ENCODE results near the gene BMF.

Gene BMF

DNA sequence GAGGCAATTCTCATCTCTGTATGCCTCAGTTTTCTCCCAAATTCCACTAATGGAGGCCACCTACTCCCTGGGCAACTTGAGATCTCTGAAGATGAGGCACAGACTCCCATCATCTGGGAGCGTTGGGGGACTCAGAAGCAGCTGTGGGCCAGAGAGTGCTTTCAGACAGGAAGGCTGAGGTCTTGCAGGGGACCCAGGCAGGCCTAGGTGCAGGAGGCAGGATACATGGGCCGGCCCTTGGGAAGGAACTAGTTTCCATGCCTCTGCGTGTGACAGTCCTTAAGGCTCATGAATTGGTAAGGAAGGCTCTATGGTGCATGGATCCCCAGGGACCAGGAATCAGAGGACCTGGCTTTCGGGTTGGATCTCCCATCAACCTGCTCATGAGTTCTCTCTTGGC, 14.5 kb downstream of the BMF start:
- Histone ChIP-seq H2AK5ac (ENCODE audit: low read length) (no peak overlapping the region), H4K8ac (ENCODE audit: low read depth, low read length) (no peak overlapping the region), H2BK15ac (replicated peaks; ENCODE audit: low read depth) (no peak overlapping the region), H2BK5ac (ENCODE audit: low read length) (no peak overlapping the region), H3K18ac (ENCODE audit: low read length) (no peak overlapping the region), H3K79me2 (ENCODE audit: control insufficient read depth, insufficient read depth, low read length) (no peaks in the 10 kb centered on the region), H3K4me3 (ENCODE audit: low read length) (no peak overlapping the region), H3K9ac (ENCODE audit: low read length) (no peak overlapping the region), H3K4me1 (ENCODE audit: control insufficient read depth, low read depth, low read length) (peaks cover 29% of the 10 kb centered on the region), H3K56ac (ENCODE audit: low read length) (no peak overlapping the region), H3K27me3 (ENCODE audit: insufficient read depth, low read length, poor library complexity) (no peaks in the 10 kb centered on the region), H3K23ac (ENCODE audit: low read length) (no peak overlapping the region), H4K5ac (ENCODE audit: low read length) (no peak overlapping the region), H3K4ac (ENCODE audit: low read depth, low read length) (no peak overlapping the region), H3K79me1 (ENCODE audit: low read length) (peaks cover 3% of the 10 kb centered on the region), H3K36me3 (ENCODE audit: control insufficient read depth, insufficient read depth, low read length) (no peaks in the 10 kb centered on the region), H3K4me2 (ENCODE audit: low read length) (no peak overlapping the region), H2BK120ac (ENCODE audit: low read depth, low read length) (no peak overlapping the region), H3K27ac (ENCODE audit: low read depth, low read length) (no peak overlapping the region)
- WGBS (ENCODE audit: extremely low coverage, insufficient coverage, low lambda C conversion rate): no CpG with 5 or more reads among the region's 4 CpGs
- DNase-seq: no peak

GRCh38 chr15:40092979-40093869, 15.5 kb downstream of the BMF start:
- Histone ChIP-seq H3K79me1 (ENCODE audit: low read length) (peaks cover 3% of the 10 kb centered on the region), H2AK5ac (ENCODE audit: low read length) (peak overlapping the region; percentile 49), H3K9ac (ENCODE audit: low read length) (peak overlapping the region; percentile 12), H3K23ac (ENCODE audit: low read length) (no peak overlapping the region), H3K4me2 (ENCODE audit: low read length) (no peak overlapping the region), H3K4ac (ENCODE audit: low read depth, low read length) (peak overlapping the region; percentile 40), H3K79me2 (ENCODE audit: control insufficient read depth, insufficient read depth, low read length) (no peaks in the 10 kb centered on the region), H3K27me3 (ENCODE audit: insufficient read depth, low read length, poor library complexity) (no peaks in the 10 kb centered on the region), H3K36me3 (ENCODE audit: control insufficient read depth, insufficient read depth, low read length) (no peaks in the 10 kb centered on the region), H3K56ac (ENCODE audit: low read length) (peak overlapping the region; percentile 68), H3K4me3 (ENCODE audit: low read length) (no peak overlapping the region), H4K8ac (ENCODE audit: low read depth, low read length) (no peak overlapping the region), H3K18ac (ENCODE audit: low read length) (peak overlapping the region; percentile 56), H3K27ac (ENCODE audit: low read depth, low read length) (peak overlapping the region; percentile 30), H4K5ac (ENCODE audit: low read length) (no peak overlapping the region), H2BK5ac (ENCODE audit: low read length) (peak overlapping the region; percentile 56), H2BK120ac (ENCODE audit: low read depth, low read length) (peak overlapping the region; percentile 76), H2BK15ac (replicated peaks; ENCODE audit: low read depth) (no peak overlapping the region), H3K4me1 (ENCODE audit: control insufficient read depth, low read depth, low read length) (peaks cover 31% of the 10 kb centered on the region)
- peak; percentile 70 for DNase-seq
- no CpG with 5 or more reads among the region's 20 CpGs for WGBS (ENCODE audit: extremely low coverage, insufficient coverage, low lambda C conversion rate)

- Histone ChIP-seq H2AK5ac (ENCODE audit: low read length) (peak overlapping the region; percentile 49), H3K4me3 (ENCODE audit: low read length) (no peak overlapping the region), H3K4me1 (ENCODE audit: control insufficient read depth, low read depth, low read length) (peaks cover 33% of the 10 kb centered on the region), H3K27me3 (ENCODE audit: insufficient read depth, low read length, poor library complexity) (no peaks in the 10 kb centered on the region), H3K23ac (ENCODE audit: low read length) (no peak overlapping the region), H3K4me2 (ENCODE audit: low read length) (no peak overlapping the region), H4K8ac (ENCODE audit: low read depth, low read length) (no peak overlapping the region), H3K18ac (ENCODE audit: low read length) (peak overlapping the region; percentile 56), H3K79me1 (ENCODE audit: low read length) (peaks cover 2% of the 10 kb centered on the region), H3K27ac (ENCODE audit: low read depth, low read length) (peak overlapping the region; percentile 42), H2BK5ac (ENCODE audit: low read length) (peak overlapping the region; percentile 56), H3K36me3 (ENCODE audit: control insufficient read depth, insufficient read depth, low read length) (no peaks in the 10 kb centered on the region), H3K4ac (ENCODE audit: low read depth, low read length) (peak overlapping the region; percentile 40), H3K9ac (ENCODE audit: low read length) (peak overlapping the region; percentile 12), H2BK120ac (ENCODE audit: low read depth, low read length) (peak overlapping the region; percentile 76), H3K79me2 (ENCODE audit: control insufficient read depth, insufficient read depth, low read length) (no peaks in the 10 kb centered on the region), H2BK15ac (replicated peaks; ENCODE audit: low read depth) (no peak overlapping the region), H4K5ac (ENCODE audit: low read length) (no peak overlapping the region), H3K56ac (ENCODE audit: low read length) (peak overlapping the region; percentile 68)
- WGBS (ENCODE audit: extremely low coverage, insufficient coverage, low lambda C conversion rate): no CpG with 5 or more reads among the region's 11 CpGs
- no peak for DNase-seq
Measured at GRCh38 chr15:40092256-40092978, 16.3 kb downstream of the BMF start.

DNA sequence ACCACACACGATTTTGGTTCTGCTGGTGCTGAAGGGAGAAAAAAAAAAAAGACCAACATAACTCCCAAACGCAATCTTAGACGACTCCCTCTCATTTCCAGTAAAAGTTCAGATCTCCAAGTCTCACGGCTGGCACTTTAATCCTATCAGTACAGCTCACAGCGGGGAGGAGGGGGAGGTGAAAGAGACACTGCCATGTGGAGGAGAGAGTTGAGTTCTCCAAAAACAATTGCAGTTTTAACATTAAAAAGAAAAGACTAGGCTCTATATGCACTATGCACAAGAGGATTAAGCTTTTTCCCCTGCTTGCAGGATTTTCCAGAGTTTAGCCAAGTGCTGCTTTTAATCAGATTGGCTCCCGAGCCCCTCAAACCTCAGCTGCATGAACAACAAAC, 16.8 kb downstream of the BMF start:
- Histone ChIP-seq H2AK5ac (ENCODE audit: low read length) (no peak overlapping the region), H3K79me2 (ENCODE audit: control insufficient read depth, insufficient read depth, low read length) (no peaks in the 10 kb centered on the region), H4K8ac (ENCODE audit: low read depth, low read length) (no peak overlapping the region), H3K4me1 (ENCODE audit: control insufficient read depth, low read depth, low read length) (peaks cover 38% of the 10 kb centered on the region), H3K27ac (ENCODE audit: low read depth, low read length) (peak overlapping the region; percentile 62), H3K36me3 (ENCODE audit: control insufficient read depth, insufficient read depth, low read length) (no peaks in the 10 kb centered on the region), H3K4me3 (ENCODE audit: low read length) (no peak overlapping the region), H2BK15ac (replicated peaks; ENCODE audit: low read depth) (no peak overlapping the region), H2BK5ac (ENCODE audit: low read length) (peak overlapping the region; percentile 84), H3K56ac (ENCODE audit: low read length) (peak overlapping the region; percentile 77), H4K5ac (ENCODE audit: low read length) (no peak overlapping the region), H3K18ac (ENCODE audit: low read length) (peak overlapping the region; percentile 56), H3K23ac (ENCODE audit: low read length) (no peak overlapping the region), H3K9ac (ENCODE audit: low read length) (peak overlapping the region; percentile 6), H3K27me3 (ENCODE audit: insufficient read depth, low read length, poor library complexity) (no peaks in the 10 kb centered on the region), H3K79me1 (ENCODE audit: low read length) (peaks cover 2% of the 10 kb centered on the region), H3K4me2 (ENCODE audit: low read length) (no peak overlapping the region), H2BK120ac (ENCODE audit: low read depth, low read length) (peak overlapping the region; percentile 76), H3K4ac (ENCODE audit: low read depth, low read length) (peak overlapping the region; percentile 73)
- DNase-seq: peak; percentile 73
- WGBS (ENCODE audit: extremely low coverage, insufficient coverage, low lambda C conversion rate): no CpG with 5 or more reads among the region's 6 CpGs

DNA sequence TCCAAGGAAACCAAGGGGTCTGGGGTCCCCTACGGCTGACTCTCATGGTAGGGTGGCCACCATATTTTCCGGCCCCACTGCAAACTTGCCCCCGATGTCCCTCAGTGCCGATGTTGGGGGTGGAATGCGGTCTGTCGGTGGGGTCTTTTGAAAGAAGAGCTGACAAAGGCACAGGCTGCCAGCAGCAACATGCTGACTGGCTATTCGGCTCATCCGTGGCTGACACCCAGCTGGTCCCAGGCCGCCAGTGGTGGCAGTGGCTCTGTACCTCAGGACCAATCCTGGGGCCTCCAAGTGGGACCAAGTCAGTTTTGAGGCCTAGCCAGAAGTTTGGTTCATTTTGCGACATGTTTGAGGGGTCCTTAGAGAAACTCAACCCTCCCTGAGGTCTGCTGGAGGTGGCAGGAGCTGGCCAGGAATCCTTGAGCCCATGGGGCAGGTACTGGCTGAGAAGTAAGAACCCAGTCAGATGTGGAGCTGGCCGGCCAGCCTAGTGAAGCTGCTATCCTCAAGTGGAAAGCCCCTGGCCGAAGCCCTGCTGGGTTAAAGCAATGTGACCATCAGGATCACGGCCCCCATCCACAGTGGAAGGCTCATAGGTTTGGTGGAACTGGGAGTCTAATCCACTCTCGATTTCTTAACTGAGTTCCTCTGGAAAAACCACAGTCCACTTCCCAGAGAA, 17.8 kb downstream of the BMF start:
- no peak overlapping the region for H4K5ac ChIP-seq (ENCODE audit: low read length)
- no peak overlapping the region for H3K27ac ChIP-seq (ENCODE audit: low read depth, low read length)
- no CpG with 5 or more reads among the region's 14 CpGs for WGBS (ENCODE audit: extremely low coverage, insufficient coverage, low lambda C conversion rate)
- no peak for DNase-seq
- H3K79me1 ChIP-seq (ENCODE audit: low read length): peaks cover 2% of the 10 kb centered on the region
- peak overlapping the region; percentile 22 for H2BK5ac ChIP-seq (ENCODE audit: low read length)
- H2BK120ac ChIP-seq (ENCODE audit: low read depth, low read length): peak overlapping the region; percentile 6
- peak overlapping the region; percentile 53 for H3K18ac ChIP-seq (ENCODE audit: low read length)
- H3K27me3 ChIP-seq (ENCODE audit: insufficient read depth, low read length, poor library complexity): no peaks in the 10 kb centered on the region
- H3K4ac ChIP-seq (ENCODE audit: low read depth, low read length): peak overlapping the region; percentile 73
- H3K36me3 ChIP-seq (ENCODE audit: control insufficient read depth, insufficient read depth, low read length): no peaks in the 10 kb centered on the region
- H2BK15ac ChIP-seq (replicated peaks; ENCODE audit: low read depth): no peak overlapping the region
- peak overlapping the region; percentile 23 for H2AK5ac ChIP-seq (ENCODE audit: low read length)
- peaks cover 38% of the 10 kb centered on the region for H3K4me1 ChIP-seq (ENCODE audit: control insufficient read depth, low read depth, low read length)
- no peak overlapping the region for H3K4me2 ChIP-seq (ENCODE audit: low read length)
- H3K56ac ChIP-seq (ENCODE audit: low read length): peak overlapping the region; percentile 17
- no peak overlapping the region for H3K9ac ChIP-seq (ENCODE audit: low read length)
- H3K23ac ChIP-seq (ENCODE audit: low read length): no peak overlapping the region
- no peaks in the 10 kb centered on the region for H3K79me2 ChIP-seq (ENCODE audit: control insufficient read depth, insufficient read depth, low read length)
- no peak overlapping the region for H4K8ac ChIP-seq (ENCODE audit: low read depth, low read length)
- H3K4me3 ChIP-seq (ENCODE audit: low read length): no peak overlapping the region
